K562 (cell line): ENCODE results near the gene PRKCSH. TPM values are rescaled to one million over a fixed set of nuclear protein-coding genes. Genes with fewer than 3 reads are reported as not detected.
A peak's percentile ranks its signal among the peaks of the same experiment; 100 is the strongest.

Experiments used
- CBFB ChIP-seq: sonication (generic); formaldehyde crosslinking; IDR thresholded peaks from 2 replicates; pipeline ENCODE4 v1.4.0; 2020; ENCODE audit warnings: mild to moderate bottlenecking, missing genetic modification reagents
- CSDE1 ChIP-seq, 2 experiments: fragments of 450-650 bp; IDR thresholded peaks; 2 replicates each; pipeline ENCODE4 v1.6.1; 2016; ENCODE audit warnings: mild to moderate bottlenecking in 1 of 2
- ETV5 ChIP-seq: sonication (generic); formaldehyde crosslinking; IDR thresholded peaks from 2 replicates; pipeline ENCODE4 v1.4.0; 2020; ENCODE audit warnings: low read depth, mild to moderate bottlenecking, missing genetic modification reagents
- HMG20A ChIP-seq: fragments of 450-650 bp; formaldehyde crosslinking; conservative IDR thresholded peaks from 2 replicates; pipeline ENCODE4 v1.4.0; 2020; ENCODE audit warnings: mild to moderate bottlenecking, mixed read lengths
- IFI16 ChIP-seq: fragments of 250-450 bp; sonication (Bioruptor Pico); IDR thresholded peaks from 2 replicates; pipeline ENCODE4 v2.1.2; 2022; ENCODE audit warnings: mild to moderate bottlenecking, inconsistent platforms
- KAT7 ChIP-seq: sonication (generic); formaldehyde crosslinking; IDR thresholded peaks from 2 replicates; pipeline ENCODE4 v1.8.0; 2022; ENCODE audit warnings: missing genetic modification reagents, mild to moderate bottlenecking, borderline replicate concordance
- L3MBTL2 ChIP-seq: fragments of 450-650 bp; IDR thresholded peaks from 2 replicates; pipeline ENCODE4 v1.6.1; 2016; ENCODE audit warnings: mild to moderate bottlenecking, moderate library complexity
- POLR2H ChIP-seq: IDR thresholded peaks from 2 replicates; pipeline ENCODE4 v1.6.1; 2016; ENCODE audit warnings: missing genetic modification characterization, low read depth, mild to moderate bottlenecking, control low read depth, missing compliant biosample characterization, moderate library complexity
- PRPF4 ChIP-seq: fragments of 200-400 bp; formaldehyde crosslinking; IDR thresholded peaks from one replicate; pipeline ENCODE4 v1.6.1; 2017; ENCODE audit warnings: low read length, low read depth, mild to moderate bottlenecking; ENCODE audit not compliant: insufficient read depth, poor library complexity, severe bottlenecking
- RAD51 ChIP-seq: fragments of 450-650 bp; IDR thresholded peaks from 2 replicates; pipeline ENCODE4 v1.7.1; 2016; ENCODE audit warnings: low read depth, mild to moderate bottlenecking, borderline replicate concordance
- TAF7 ChIP-seq: fragments of 450-650 bp; IDR thresholded peaks from 2 replicates; pipeline ENCODE4 v1.6.1; 2016; ENCODE audit warnings: missing genetic modification characterization, missing compliant biosample characterization
- TOE1 ChIP-seq, 2 experiments: fragments of 450-650 bp in 1 of 2; sonication (generic) in 1 of 2; formaldehyde crosslinking in 1 of 2; IDR thresholded peaks; 2 replicates each; pipeline versions ENCODE4 v1.7.1 to v1.8.0; 2016 to 2022; ENCODE audit warnings: borderline replicate concordance in 2 of 2, mild to moderate bottlenecking in 2 of 2, antibody characterized with exemption in 1 of 2, inconsistent platforms in 1 of 2, low read depth in 1 of 2, missing genetic modification reagents in 1 of 2, moderate library complexity in 1 of 2
- ZBED1 ChIP-seq: IDR thresholded peaks from 2 replicates; pipeline ENCODE4 v1.6.1; 2014
- ZFP36 ChIP-seq: fragments of 150-350 bp; IDR thresholded peaks from 2 replicates; pipeline ENCODE4 v1.6.1; 2018; ENCODE audit warnings: low read length, low read depth; ENCODE audit not compliant: partially characterized antibody
- ZNF174 ChIP-seq: fragments of 250-450 bp; sonication (Bioruptor Pico); IDR thresholded peaks from 2 replicates; pipeline ENCODE4 v1.4.0; 2020; ENCODE audit warnings: mild to moderate bottlenecking
- ZNF263 ChIP-seq: sonication (generic); formaldehyde crosslinking; IDR thresholded peaks from 2 replicates; pipeline ENCODE4 v1.8.0; 2022; ENCODE audit warnings: mild to moderate bottlenecking, missing genetic modification reagents, borderline replicate concordance
- ZNF316 ChIP-seq: fragments of 450-650 bp; IDR thresholded peaks from 2 replicates; pipeline ENCODE4 v1.6.1; 2016
- ZNF586 ChIP-seq: fragments of 450-650 bp; formaldehyde crosslinking; conservative IDR thresholded peaks from 2 replicates; pipeline ENCODE4 v1.4.0; 2020; ENCODE audit warnings: mild to moderate bottlenecking, moderate library complexity
- polyA plus RNA-seq, 8 experiments: library from polyadenylated mRNA; depleted of rRNA in 4 of 8; stranded (reverse) in 5 of 8; unstranded in 3 of 8; fragments of >200 nt; fragmentation: Nextera tagmentation in 2 of 8; fragmentation: Illumina TruSeq in 1 of 8; extraction: Ambion mirVana in 2 of 8; extraction: Trizol in 1 of 8; gene quantifications; 2 replicates each; pipeline versions ENCODE4 v1.2.1 to v1.2.3, GENCODE V29; 2011 to 2014; ENCODE audit warnings: inconsistent platforms in 1 of 8, missing spikeins in 1 of 8
- total RNA-seq, 7 experiments: library from RNA; depleted of rRNA in 6 of 7; stranded (reverse); fragments of >200 nt in 6 of 7; fragmentation: Illumina TruSeq in 2 of 7; extraction: Trizol in 2 of 7; gene quantifications; 2 replicates each; pipeline versions ENCODE4 v1.2.1 to v1.2.3, GENCODE V29; 2011 to 2021; ENCODE audit warnings: low replicate concordance in 1 of 7
- TF ChIP-seq, protein P1 (sequence below): sonication (generic); formaldehyde crosslinking; IDR thresholded peaks from 2 replicates; pipeline ENCODE4 v1.8.0; 2022; ENCODE audit warnings: missing genetic modification reagents, mild to moderate bottlenecking, borderline replicate concordance
- TF ChIP-seq, protein P2 (sequence below): sonication (generic); formaldehyde crosslinking; IDR thresholded peaks from 2 replicates; pipeline ENCODE4 v1.8.1; 2023; ENCODE audit warnings: mild to moderate bottlenecking, missing genetic modification reagents
- TF ChIP-seq, protein P3 (sequence below): fragments of 450-650 bp; IDR thresholded peaks from 2 replicates; pipeline ENCODE4 v1.6.1; 2016; ENCODE audit warnings: missing biosample characterization, missing genetic modification characterization
- TF ChIP-seq, protein P4 (sequence below): fragments of 250-450 bp; sonication (Bioruptor Pico); IDR thresholded peaks from 2 replicates; pipeline ENCODE4 v1.5.0; 2021

Gene PRKCSH
- total and polyA plus RNA-seq, 9 of the 15 experiments (the other 6 are each of a cell fraction or from before 2014, with no cell fraction given), result 2.3 to 297 (median 48.1) TPM

DNA sequence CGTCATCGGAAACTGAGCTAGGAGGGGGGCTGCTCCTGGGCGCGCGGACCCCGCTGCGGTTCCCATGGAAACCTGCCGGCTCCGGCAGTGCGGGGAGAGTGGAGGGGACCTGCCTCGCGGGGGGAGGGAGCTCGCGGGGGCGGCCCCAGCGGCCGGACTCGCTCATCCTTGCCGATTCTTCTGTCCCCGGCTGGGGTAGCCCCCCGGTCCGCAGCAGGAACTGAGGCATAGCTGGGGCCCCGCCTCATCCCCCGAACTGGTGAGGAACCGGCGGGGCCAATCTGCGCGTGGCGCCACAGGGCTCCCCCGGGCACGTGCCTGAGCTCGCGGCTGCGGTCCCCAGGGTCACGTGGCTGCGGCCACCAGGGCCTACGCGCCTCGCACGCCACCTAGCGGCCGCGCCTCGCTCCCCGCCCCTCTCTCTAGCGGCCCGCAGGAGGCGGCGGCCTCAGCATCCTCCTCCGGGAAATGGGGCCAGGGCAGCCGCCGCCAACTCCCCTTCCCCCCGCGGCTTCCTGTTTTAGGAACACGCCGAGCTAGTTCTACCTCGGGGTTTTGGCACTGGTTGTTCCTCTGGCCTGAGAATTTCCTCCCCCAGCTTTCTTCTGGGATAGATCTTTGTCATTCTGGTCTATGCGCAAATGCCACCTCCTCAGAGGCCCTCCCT lies 47.1 kb downstream of the PRKCSH start (continued):
- TF ChIP-seq, protein P1, sequence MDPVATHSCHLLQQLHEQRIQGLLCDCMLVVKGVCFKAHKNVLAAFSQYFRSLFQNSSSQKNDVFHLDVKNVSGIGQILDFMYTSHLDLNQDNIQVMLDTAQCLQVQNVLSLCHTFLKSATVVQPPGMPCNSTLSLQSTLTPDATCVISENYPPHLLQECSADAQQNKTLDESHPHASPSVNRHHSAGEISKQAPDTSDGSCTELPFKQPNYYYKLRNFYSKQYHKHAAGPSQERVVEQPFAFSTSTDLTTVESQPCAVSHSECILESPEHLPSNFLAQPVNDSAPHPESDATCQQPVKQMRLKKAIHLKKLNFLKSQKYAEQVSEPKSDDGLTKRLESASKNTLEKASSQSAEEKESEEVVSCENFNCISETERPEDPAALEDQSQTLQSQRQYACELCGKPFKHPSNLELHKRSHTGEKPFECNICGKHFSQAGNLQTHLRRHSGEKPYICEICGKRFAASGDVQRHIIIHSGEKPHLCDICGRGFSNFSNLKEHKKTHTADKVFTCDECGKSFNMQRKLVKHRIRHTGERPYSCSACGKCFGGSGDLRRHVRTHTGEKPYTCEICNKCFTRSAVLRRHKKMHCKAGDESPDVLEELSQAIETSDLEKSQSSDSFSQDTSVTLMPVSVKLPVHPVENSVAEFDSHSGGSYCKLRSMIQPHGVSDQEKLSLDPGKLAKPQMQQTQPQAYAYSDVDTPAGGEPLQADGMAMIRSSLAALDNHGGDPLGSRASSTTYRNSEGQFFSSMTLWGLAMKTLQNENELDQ, result no peak
- TF ChIP-seq IFI16 (CRISPR knock-in tag) (no peak), L3MBTL2 (peak; percentile 99), TAF7 (tag) (no peak), ZFP36 (peak; percentile 76), ZNF263 (CRISPR knock-in tag) (peak; percentile 87), ZNF316 (no peak), CSDE1 (IDR thresholded peaks at IDR 0.05) (no peak), ETV5 (no peak), PRPF4 (no peak), RAD51 (peak; percentile 94), POLR2H (tag) (no peak), CBFB (CRISPR knock-in tag) (peak; percentile 92; the same call in 1 of the 2 replicates), ZNF174 (CRISPR knock-in tag) (no peak), ZNF586 (CRISPR knock-in tag) (no peak), HMG20A (CRISPR knock-in tag) (no peak), KAT7 (CRISPR knock-in tag) (peak; percentile 97), ZBED1 (no peak), TOE1 (IDR thresholded peaks at IDR 0.05; ENCODE audit: borderline replicate concordance) (peak; percentile 90), TOE1 (CRISPR knock-in tag; IDR thresholded peaks at IDR 0.05; ENCODE audit: borderline replicate concordance, low read depth) (peak; percentile 97)
- TF ChIP-seq, protein P2, sequence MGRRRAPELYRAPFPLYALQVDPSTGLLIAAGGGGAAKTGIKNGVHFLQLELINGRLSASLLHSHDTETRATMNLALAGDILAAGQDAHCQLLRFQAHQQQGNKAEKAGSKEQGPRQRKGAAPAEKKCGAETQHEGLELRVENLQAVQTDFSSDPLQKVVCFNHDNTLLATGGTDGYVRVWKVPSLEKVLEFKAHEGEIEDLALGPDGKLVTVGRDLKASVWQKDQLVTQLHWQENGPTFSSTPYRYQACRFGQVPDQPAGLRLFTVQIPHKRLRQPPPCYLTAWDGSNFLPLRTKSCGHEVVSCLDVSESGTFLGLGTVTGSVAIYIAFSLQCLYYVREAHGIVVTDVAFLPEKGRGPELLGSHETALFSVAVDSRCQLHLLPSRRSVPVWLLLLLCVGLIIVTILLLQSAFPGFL, result no peak
- TF ChIP-seq, protein P3, sequence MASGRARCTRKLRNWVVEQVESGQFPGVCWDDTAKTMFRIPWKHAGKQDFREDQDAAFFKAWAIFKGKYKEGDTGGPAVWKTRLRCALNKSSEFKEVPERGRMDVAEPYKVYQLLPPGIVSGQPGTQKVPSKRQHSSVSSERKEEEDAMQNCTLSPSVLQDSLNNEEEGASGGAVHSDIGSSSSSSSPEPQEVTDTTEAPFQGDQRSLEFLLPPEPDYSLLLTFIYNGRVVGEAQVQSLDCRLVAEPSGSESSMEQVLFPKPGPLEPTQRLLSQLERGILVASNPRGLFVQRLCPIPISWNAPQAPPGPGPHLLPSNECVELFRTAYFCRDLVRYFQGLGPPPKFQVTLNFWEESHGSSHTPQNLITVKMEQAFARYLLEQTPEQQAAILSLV (tag), result no peak
- TF ChIP-seq, protein P4, sequence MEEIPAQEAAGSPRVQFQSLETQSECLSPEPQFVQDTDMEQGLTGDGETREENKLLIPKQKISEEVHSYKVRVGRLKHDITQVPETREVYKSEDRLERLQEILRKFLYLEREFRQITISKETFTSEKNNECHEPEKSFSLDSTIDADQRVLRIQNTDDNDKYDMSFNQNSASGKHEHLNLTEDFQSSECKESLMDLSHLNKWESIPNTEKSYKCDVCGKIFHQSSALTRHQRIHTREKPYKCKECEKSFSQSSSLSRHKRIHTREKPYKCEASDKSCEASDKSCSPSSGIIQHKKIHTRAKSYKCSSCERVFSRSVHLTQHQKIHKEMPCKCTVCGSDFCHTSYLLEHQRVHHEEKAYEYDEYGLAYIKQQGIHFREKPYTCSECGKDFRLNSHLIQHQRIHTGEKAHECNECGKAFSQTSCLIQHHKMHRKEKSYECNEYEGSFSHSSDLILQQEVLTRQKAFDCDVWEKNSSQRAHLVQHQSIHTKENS (CRISPR knock-in tag), result no peak
